ENCODE results near the gene ITPR1.

ITPR1 gene

DNA sequence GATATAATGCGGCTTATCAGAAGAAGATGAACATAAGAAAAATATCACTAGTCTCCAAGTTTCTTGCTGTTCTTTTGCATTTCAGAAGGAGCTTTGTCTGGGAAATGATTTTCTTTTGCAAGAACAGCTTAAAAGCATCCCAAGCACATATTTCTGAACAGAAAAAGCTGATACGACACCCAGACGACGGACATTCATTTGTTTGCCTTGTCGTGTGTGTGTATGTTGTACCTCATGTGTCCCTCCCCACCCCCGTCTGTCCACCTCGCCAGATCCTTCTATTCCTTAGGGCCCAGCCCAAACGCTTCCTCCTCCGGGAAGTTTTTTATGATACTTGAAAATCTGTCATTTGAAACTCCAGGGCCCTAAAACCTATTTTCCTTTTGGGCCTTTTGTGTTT lies 8.8 kb downstream of the ITPR1 start:
- DNase-seq (ENCODE audit: low spot score) = no peak
- TF ChIP-seq, protein P1, sequence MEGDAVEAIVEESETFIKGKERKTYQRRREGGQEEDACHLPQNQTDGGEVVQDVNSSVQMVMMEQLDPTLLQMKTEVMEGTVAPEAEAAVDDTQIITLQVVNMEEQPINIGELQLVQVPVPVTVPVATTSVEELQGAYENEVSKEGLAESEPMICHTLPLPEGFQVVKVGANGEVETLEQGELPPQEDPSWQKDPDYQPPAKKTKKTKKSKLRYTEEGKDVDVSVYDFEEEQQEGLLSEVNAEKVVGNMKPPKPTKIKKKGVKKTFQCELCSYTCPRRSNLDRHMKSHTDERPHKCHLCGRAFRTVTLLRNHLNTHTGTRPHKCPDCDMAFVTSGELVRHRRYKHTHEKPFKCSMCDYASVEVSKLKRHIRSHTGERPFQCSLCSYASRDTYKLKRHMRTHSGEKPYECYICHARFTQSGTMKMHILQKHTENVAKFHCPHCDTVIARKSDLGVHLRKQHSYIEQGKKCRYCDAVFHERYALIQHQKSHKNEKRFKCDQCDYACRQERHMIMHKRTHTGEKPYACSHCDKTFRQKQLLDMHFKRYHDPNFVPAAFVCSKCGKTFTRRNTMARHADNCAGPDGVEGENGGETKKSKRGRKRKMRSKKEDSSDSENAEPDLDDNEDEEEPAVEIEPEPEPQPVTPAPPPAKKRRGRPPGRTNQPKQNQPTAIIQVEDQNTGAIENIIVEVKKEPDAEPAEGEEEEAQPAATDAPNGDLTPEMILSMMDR (IDR thresholded peaks at IDR 0.05; ENCODE audit: extremely low read depth, insufficient read depth, missing control alignments) = no peak
- in situ Hi-C loops (cut with MboI; ENCODE audit: low pct_unique_long_range_greater_than_20kb, low sequenced_read_pairs, unreplicated experiment) = no loop called here

DNA sequence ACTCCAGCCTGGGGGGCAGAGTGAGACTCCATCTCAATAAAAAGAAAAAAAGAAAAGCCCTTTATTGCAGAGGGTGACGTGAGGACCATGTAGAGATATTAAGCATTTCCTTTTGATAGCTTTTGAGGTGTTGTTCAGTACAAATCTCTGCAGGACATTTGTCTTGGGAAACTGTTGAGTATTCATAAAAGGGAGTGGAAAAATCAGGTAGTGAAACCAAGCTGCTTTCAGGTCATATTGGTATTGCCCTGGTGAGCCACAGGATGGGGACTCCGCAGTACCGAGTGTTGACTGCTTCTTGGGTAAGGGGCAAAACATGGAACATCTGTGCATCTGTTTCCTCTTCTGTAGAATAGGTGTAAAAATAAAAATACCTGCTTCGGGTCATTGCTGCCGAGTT lies 9.9 kb downstream of the ITPR1 start:
- TF ChIP-seq, protein P1 (IDR thresholded peaks at IDR 0.05; ENCODE audit: extremely low read depth, insufficient read depth, missing control alignments) = no peak
- DNase-seq (ENCODE audit: low spot score) = no peak
- in situ Hi-C loops (cut with MboI; ENCODE audit: low pct_unique_long_range_greater_than_20kb, low sequenced_read_pairs, unreplicated experiment) = no loop called here

DNA sequence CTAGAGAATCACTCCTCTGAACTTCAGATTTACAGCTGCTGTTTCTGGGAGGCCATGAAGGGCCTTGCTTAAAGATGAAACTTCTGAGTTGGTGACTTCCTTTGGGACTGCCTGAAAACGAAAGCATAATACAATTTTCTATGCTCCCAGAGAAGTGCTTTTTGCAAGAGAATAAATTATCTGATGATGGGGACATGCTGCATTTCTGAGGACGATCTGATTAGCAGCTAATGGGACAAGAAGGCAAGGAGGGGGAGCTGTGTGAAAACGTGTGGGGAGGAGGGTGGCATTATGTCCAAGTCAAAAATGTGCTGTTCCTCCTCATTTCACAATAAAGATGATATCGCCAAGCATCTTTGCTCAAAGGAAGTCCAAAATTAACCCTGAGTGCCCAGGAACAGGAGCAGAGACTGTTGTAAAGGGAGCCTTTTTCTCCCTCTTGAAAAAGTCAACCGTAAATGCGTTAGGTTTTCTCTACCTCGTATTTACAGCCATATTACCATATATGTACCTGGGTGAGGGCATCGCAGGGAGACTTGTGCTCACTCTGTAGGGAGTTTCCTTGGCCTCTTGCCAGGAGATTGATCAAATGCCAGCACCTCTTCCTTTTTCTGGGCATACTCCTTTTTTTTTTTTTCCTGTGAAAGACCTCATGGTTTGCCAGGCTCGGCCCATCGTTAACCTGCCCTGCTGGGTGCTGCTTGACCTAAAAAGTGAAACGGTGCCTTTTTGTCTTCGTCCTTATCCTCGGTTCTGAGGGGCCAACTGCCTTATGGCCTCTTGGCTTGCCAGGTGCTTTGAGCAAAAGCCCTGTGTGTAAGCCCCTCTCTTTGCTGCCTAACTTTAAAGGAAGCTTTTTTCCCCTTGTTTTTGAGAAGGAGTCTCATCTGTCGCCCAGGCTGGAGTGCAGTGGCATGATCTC lies 11.5 kb downstream of the ITPR1 start:
- in situ Hi-C loops (cut with MboI; ENCODE audit: low pct_unique_long_range_greater_than_20kb, low sequenced_read_pairs, unreplicated experiment) = no loop called here
- DNase-seq (ENCODE audit: low spot score) = no peak
- TF ChIP-seq, protein P1 (IDR thresholded peaks at IDR 0.05; ENCODE audit: extremely low read depth, insufficient read depth, missing control alignments) = no peak

DNA sequence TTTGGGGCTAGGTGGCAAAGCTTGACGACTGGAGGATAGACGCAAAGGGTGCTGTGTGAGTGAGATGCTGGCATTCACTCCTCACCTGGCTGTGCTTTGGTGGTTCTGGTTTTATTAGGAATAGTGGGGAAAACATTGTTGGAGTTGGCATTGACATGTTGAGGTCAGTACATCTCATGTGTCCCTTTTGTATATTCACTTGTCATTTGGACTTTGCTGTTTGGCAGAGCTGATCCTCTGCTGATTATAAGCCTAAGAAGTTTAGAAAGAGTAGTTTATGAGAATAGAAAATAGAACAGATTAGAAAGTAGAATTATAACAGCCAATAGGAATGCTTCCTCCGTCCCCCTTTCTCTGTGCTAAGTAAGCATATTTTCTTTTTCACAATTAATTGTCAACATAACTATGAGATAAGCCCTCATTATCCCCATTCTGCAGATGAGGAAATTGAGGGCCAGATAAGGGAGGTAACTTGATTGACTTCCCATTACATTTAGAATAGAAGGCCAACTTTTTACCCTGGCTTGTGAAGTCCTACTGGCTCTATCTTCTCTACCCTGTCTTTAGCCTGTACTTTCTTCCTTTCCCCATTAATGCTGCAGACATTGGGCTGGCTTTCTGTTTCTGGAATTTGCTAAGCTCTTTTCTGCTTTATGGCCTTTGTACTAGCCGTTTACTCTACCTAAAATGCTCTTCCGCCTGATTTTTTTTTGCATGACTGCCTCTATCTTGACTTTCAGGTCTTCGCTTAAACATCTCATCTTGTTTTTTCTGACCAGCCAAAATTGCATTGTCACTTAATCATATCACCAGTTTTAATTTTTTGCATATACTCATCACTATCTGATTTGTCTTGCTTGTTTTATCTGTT lies 12.8 kb downstream of the ITPR1 start:
- in situ Hi-C loops (cut with MboI; ENCODE audit: low pct_unique_long_range_greater_than_20kb, low sequenced_read_pairs, unreplicated experiment) = no loop called here
- TF ChIP-seq, protein P1 (IDR thresholded peaks at IDR 0.05; ENCODE audit: extremely low read depth, insufficient read depth, missing control alignments) = no peak
- no peak for DNase-seq (ENCODE audit: low spot score)

DNA sequence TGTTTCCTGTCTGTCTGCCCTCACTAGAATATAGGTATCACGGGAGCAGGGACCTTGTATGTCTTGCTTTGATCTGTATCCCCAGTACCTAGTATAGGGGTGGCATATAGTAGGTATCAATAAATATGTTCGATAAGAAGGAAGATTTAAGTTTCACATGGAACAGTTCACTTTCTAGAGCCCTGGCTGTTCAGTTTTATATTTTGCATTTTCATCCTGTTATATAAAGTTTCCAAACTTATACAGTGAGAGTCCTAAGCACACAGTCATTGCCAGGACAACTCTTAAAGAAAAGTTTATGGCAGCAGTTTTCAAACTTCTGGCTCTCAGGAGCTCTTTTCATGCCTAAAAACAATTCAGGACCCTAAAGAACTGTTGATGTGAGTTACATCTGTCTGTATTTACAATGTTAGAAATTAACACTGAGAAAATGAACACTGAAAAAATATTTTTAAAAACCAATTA lies 13.4 kb downstream of the ITPR1 start:
- in situ Hi-C loops (cut with MboI; ENCODE audit: low pct_unique_long_range_greater_than_20kb, low sequenced_read_pairs, unreplicated experiment) = no loop called here
- DNase-seq (ENCODE audit: low spot score) = no peak

More for the DNA sequence above, 13.4 kb downstream of the ITPR1 start:
- TF ChIP-seq, protein P1 (IDR thresholded peaks at IDR 0.05; ENCODE audit: extremely low read depth, insufficient read depth, missing control alignments) = no peak
